ENCODE data around the gene USP40. TPM values are rescaled to one million over a fixed set of nuclear protein-coding genes. Genes with fewer than 3 reads are reported as not detected.

Gene USP40
- total RNA-seq, 4 donors from 2014 or later = 30.7 to 113 (median 41.3) TPM

- in situ Hi-C loops (cut with MboI; ENCODE audit: low pct_ligation_motif_present in 1 of 4, low pct_unique_long_range_greater_than_20kb in 1 of 4, low sequenced_read_pairs in 3 of 4) = no loop called here
Observed at GRCh38 chr2:233487748-233488345, 78.7 kb downstream of the USP40 start.

GRCh38 chr2:233486778-233487552 lies 79.6 kb downstream of the USP40 start:
- Histone ChIP-seq H3K36me3 (peaks cover 0 to 45% (median 13%) of the 10 kb centered on the region in 4 donors), H3K4me1 (no peaks in the 10 kb centered on the region), H3K4me3 (no peak overlapping the region), H3K27ac (no peak overlapping the region), H3K27me3 (no peaks in the 10 kb centered on the region), H3K9me3 (no peaks in the 10 kb centered on the region)
- WGBS, 2 donors (ENCODE audit: low coverage in 1 of 2) = 53 to 78% methylated on average over 2 to 4 of the region's 4 CpGs
- in situ Hi-C loops (cut with MboI; ENCODE audit: low pct_ligation_motif_present in 1 of 4, low pct_unique_long_range_greater_than_20kb in 1 of 4, low sequenced_read_pairs in 3 of 4) = no loop called here
- no peak for TF ChIP-seq POLR2A (IDR thresholded peaks at IDR 0.05)
- TF ChIP-seq POLR2AphosphoS5 (IDR thresholded peaks at IDR 0.05) = no peak
- no peak for TF ChIP-seq CTCF (IDR thresholded peaks at IDR 0.05)
- no peak for TF ChIP-seq EP300 (IDR thresholded peaks at IDR 0.05; ENCODE audit: low read depth)
- DNase-seq = no peak
- intact Hi-C loops (cut with DNase I; ENCODE audit: low total_unique reads) = no loop called here

More at GRCh38 chr2:233487748-233488345, 78.7 kb downstream of the USP40 start:
- no peak overlapping the region for H3K4me3 ChIP-seq
- H3K27me3 ChIP-seq = no peaks in the 10 kb centered on the region
- 89 to 90% methylated on average over 9 of the region's 9 CpGs for WGBS, 2 donors (ENCODE audit: low coverage in 1 of 2)
- H3K9me3 ChIP-seq = no peaks in the 10 kb centered on the region
- H3K4me1 ChIP-seq = no peaks in the 10 kb centered on the region
- H3K36me3 ChIP-seq = peaks cover 0 to 48% (median 11%) of the 10 kb centered on the region in 4 donors
- intact Hi-C loops (cut with DNase I; ENCODE audit: low total_unique reads) = no loop called here
- no peak for DNase-seq
- no peak for TF ChIP-seq POLR2AphosphoS5 (IDR thresholded peaks at IDR 0.05)
- no peak overlapping the region for H3K27ac ChIP-seq

- H3K4me3 ChIP-seq = no peak overlapping the region
- no peaks in the 10 kb centered on the region for H3K4me1 ChIP-seq
- H3K36me3 ChIP-seq = peaks cover 0 to 44% (median 13%) of the 10 kb centered on the region in 4 donors
- intact Hi-C loops (cut with DNase I; ENCODE audit: low total_unique reads) = no loop called here
- DNase-seq = no peak
- in situ Hi-C loops (cut with MboI; ENCODE audit: low pct_ligation_motif_present in 1 of 4, low pct_unique_long_range_greater_than_20kb in 1 of 4, low sequenced_read_pairs in 3 of 4) = no loop called here
- H3K27me3 ChIP-seq = no peaks in the 10 kb centered on the region
- TF ChIP-seq CTCF (IDR thresholded peaks at IDR 0.05) (no peak), POLR2A (IDR thresholded peaks at IDR 0.05) (no peak), EP300 (IDR thresholded peaks at IDR 0.05; ENCODE audit: low read depth) (no peak), POLR2AphosphoS5 (IDR thresholded peaks at IDR 0.05) (no peak)
- no peak overlapping the region for H3K27ac ChIP-seq
- WGBS, 2 donors (ENCODE audit: low coverage in 1 of 2) = 85 to 94% methylated on average over 2 to 4 of the region's 4 CpGs
- H3K9me3 ChIP-seq = no peaks in the 10 kb centered on the region
Observed at GRCh38 chr2:233486357-233486756, 80.2 kb downstream of the USP40 start.

- intact Hi-C loops (cut with DNase I; ENCODE audit: low total_unique reads) = no loop called here
Observed at GRCh38 chr2:233485726-233486125, 80.9 kb downstream of the USP40 start.

More at GRCh38 chr2:233485726-233486125, 80.9 kb downstream of the USP40 start:
- Histone ChIP-seq H3K9me3 (no peaks in the 10 kb centered on the region), H3K4me3 (no peak overlapping the region), H3K27ac (no peak overlapping the region), H3K27me3 (no peaks in the 10 kb centered on the region), H3K36me3 (peaks cover 0 to 44% (median 10%) of the 10 kb centered on the region in 4 donors), H3K4me1 (peaks cover 0 to 3% (median under 1%) of the 10 kb centered on the region in 4 donors)
- in situ Hi-C loops (cut with MboI; ENCODE audit: low pct_ligation_motif_present in 1 of 4, low pct_unique_long_range_greater_than_20kb in 1 of 4, low sequenced_read_pairs in 3 of 4) = no loop called here
- 83 to 91% methylated on average over 5 to 15 of the region's 15 CpGs for WGBS, 2 donors (ENCODE audit: low coverage in 1 of 2)
- DNase-seq = no peak
- TF ChIP-seq POLR2AphosphoS5 (IDR thresholded peaks at IDR 0.05) = no peak
- TF ChIP-seq POLR2A (IDR thresholded peaks at IDR 0.05) = no peak
- no peak for TF ChIP-seq CTCF (IDR thresholded peaks at IDR 0.05)
- no peak for TF ChIP-seq EP300 (IDR thresholded peaks at IDR 0.05; ENCODE audit: low read depth)
